Measurements from ENCODE around the gene TTC17.
"Not testable (repeated sequence)": the region's sequence is repeated elsewhere in the genome, so short reads cannot be mapped to it uniquely, and the experiment has no call there.

The TTC17 gene

GRCh38 chr11:43358801-43359421 lies at the start of gene TTC17:
TSS of gene TTC17 (plus strand) at chr11:43358920. CDS start at chr11:43358955, 35 bp downstream.
- peak; percentile 96 for DNase-seq

- peak; percentile 96 for DNase-seq
Observed at GRCh38 chr11:43311791-43312607, 46.7 kb upstream of the TTC17 start, which contains the start of gene API5. TSS of gene API5 (plus strand) at chr11:43311996. CDS start at chr11:43312128, 132 bp downstream.

DNA sequence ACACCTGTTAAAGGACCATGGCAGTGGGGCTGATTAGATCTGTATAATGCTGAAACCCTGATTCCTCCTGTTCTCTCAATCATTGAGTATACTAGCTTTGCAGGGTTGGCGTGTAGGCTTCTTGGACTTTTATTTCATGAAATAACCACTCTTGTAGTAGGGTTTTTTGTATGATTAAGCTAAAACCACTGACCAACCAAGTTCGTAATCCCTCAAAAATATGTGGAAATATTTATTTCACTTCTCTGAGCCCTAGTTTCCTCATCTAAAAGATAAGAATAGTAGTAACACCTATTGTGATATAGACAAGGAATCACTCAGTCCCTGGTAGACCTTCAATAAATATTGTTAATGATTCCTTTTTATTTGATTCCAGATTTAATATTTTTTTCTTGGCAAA lies 42.8 kb upstream of the TTC17 start:
- DNase-seq = no peak

DNA sequence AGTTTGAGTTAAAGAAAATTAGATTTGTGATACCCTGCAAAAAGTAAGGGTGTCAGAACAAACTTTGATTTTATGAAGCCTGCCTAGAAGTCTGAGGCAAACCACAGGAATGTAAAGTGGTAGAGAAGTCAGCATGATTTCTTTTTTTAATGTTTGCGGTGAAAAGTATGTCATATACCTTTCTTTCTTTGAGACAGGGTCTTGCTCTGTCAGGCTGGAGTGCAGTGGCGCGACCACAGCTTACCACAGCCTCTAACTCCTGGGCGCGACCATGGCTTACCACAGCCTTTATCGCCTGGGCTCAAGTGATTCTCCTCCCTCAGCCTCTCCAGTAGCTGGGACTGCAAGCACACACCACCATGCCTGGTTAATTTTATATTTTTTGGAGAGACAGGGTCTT lies 42.3 kb upstream of the TTC17 start:
- DNase-seq = no peak

DNA sequence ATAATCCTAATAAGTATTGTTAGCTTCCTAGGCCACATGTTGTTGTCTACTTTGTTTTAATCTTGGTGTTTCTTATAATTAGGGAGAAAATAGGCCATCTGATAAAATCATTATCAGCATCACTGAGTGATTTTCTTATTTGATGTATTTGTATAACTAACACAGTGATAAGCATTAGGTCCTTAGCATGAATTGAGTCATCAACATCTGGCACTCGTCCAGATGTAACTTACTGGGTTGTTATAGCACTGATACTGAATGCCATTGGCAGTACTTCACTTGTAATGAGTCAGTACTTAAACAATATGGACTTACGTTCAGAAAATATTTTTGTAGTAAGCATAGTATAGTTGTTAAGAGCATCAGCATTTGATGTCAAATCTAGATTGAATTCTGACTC lies 30.7 kb upstream of the TTC17 start:
- DNase-seq = no peak

- DNase-seq = no peak
Observed at GRCh38 chr11:43328482-43328881, 30.2 kb upstream of the TTC17 start.

DNA sequence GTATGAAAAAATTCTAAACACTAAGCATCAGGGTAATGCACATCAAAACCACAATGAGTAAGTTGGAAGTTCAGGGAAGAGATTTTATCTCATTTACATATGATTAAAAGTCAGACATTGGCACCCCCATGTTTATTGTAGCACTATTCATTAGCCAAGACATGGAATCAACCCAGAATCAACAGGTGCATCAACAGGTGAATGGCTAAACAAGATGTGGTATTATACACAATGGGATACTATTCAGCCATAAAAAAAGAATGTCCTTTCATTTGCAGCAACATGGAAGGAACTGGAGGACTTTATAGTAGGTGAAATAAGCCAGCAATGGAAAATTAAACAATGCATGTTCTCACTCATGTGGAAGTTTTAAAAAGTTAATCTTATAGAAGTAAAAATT lies 17.6 kb upstream of the TTC17 start:
- DNase-seq = no peak

- not testable (repeated sequence) for DNase-seq
Observed at GRCh38 chr11:43351426-43351825, 7.3 kb upstream of the TTC17 start.

GRCh38 chr11:43354311-43354710 lies 4.4 kb upstream of the TTC17 start:
- no peak for DNase-seq

GRCh38 chr11:43356336-43356735 lies 2.4 kb upstream of the TTC17 start:
- DNase-seq = no peak

DNA sequence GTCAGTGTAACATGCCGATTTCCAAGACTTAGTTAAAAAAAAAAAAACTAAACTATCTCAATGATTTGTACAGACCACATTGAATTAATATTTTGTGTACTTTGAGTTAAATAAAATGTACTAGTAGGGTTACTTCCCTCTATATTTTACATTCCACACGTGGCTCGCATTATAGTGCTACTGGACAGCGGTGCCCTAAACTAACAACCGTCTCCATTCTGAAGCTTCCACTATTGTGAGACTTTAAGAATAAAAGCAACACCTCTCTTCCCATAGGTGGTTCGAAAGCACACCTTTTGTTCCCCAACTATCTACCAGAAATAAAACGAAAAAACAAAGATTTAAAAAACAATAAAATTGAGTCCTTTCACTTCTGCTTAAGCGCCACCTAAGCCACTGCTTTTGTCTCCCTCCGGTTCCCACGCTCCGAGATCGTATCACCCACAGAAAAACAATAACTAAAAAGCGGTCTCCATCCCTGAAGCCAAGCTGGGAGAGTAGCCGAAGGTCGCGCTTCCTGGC lies 380 bp upstream of the TTC17 start:
- no peak for DNase-seq

- peak; percentile 52 for DNase-seq
Observed at GRCh38 chr11:43359422-43359818, 700 bp downstream of the TTC17 start.

DNA sequence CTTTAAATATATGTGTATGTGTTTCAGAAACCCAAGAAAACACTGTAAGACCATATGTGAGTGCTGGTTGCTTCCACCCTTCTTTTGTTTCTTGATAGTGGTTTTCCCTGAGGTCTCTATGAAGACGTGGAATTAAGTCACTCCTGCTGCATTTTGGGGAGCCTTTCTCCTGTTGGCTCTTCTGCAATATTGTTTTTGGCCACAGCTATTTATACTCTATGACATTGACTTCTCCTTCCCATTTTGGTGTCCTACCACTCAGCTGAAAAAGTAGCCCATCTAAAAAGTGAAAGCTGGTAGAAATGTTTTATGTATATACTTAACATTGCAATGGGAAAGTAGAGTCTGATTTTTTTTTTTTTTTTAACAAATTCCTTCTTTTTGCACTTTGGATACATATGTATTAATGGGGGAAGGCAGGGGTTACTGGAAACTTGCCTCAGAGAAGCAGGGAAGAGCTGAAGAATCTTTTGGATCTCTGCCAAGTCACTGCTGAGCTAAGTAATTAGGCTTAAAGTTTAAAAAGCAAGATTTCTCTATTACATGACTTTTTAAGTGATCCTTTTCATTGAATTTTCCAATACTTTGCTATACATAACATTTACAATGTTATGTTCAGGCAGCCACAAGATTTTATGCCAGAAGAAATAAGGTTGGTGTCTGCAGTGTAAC lies 1.8 kb downstream of the TTC17 start:
- DNase-seq = no peak

DNA sequence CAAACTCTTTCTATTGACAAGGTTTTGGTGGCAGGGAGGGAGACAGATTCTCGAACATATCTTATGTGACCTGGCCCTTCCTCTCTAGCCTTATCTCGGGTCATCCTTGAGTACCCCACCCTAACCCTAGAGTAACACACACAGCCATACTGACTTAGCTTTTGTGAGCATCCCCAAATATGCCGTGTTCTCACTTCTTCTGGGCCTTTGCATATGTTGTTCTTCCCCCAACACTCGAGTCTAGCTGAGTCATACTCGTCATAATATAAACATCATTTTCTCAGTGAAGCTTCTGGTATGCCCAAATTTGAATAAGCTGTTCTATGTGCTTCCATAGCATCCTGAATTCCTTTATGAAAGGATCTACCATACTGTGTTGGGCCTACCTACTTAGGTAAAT lies 8.0 kb downstream of the TTC17 start:
- DNase-seq = no peak

DNA sequence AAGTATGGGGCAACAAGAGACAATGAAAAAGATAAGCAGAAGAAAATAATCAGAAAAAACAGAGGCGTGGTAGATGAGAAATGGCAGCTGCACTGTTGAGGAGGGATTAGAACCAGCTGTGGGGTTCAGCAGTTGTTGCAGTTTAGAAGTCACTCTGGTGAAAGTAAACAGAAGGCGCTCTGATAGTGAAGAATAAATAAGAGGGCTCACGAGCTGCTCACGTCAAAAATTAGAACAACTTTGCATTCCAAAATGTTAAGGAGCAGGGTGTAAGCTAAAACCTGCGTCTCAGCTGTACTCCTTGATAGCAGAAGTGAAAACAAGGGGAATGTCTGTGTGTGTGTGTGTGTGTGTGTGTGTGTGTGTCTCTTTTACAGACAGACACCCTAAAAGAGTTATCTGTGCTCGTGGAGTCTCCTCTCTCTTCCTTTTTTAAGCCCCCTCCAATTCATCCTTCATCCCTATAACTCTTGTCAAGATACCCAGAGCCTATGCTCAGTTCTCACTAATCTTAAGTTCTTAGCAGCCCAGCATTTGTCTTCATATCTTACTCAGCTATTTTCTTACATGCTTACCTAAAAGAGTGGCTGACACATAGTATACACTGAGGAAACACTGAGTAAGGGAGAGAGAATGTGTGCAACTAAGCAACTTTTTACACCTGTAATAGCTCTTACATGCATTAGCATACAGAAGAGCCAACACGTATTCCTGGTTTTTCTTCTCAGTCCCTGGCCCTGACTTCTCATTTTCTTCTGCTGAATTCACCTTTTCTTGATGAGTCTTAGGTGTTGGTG lies 8.9 kb downstream of the TTC17 start:
- DNase-seq = no peak

- no peak for DNase-seq
Observed at GRCh38 chr11:43376065-43376464, 17.3 kb downstream of the TTC17 start.

GRCh38 chr11:43376594-43376993 lies 17.9 kb downstream of the TTC17 start:
- DNase-seq = no peak

- DNase-seq = no peak
Observed at GRCh38 chr11:43377389-43377788, 18.7 kb downstream of the TTC17 start.

- DNase-seq = no peak
Observed at GRCh38 chr11:43378897-43379296, 20.2 kb downstream of the TTC17 start.

DNA sequence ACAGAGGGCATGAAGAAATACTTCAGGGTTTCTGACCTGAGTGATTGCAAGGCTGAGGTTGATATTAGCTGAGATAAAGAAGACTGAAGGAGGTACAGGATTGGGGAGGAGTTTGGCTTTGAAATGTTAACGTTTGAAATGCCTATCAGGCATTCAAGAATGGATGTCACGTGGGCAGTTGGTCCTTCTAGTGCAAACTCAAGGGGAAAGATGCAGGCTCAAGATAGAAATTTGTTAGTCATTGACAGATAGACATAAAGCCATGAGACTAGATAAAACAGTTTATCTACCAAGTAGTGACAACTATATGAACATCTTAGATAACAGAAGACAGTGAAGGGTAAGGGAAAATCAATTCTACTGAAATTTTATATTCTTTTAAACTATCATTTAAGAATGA lies 23.1 kb downstream of the TTC17 start:
- DNase-seq = no peak

DNA sequence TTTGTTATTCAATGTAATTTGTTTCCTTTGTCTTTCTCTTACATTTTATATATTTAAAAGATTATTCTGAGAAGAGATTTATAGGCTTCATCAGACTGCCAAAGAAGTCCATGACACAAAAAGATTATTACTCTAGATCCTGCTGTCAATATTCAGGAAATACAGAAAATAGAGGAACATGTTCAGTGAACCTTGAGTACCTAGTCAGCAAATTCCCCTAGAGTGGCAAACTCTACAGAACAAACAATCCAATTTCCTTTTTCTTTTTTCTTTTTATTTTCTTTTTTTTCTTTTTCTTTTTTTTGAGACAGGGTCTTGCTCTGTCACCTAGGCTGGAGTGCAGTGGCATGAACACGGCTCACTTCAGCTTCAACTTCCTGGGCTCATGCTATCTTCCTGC lies 23.9 kb downstream of the TTC17 start:
- no peak for DNase-seq

GRCh38 chr11:43384393-43384792 lies 25.7 kb downstream of the TTC17 start:
- DNase-seq = no peak

- DNase-seq = no peak
Observed at GRCh38 chr11:43392713-43393112, 34.0 kb downstream of the TTC17 start.

All from NCI-H146 (cell line).